HepG2 (cell line): Measurements from ENCODE around the gene PAX4. TPM values are rescaled to one million over a fixed set of nuclear protein-coding genes. Genes with fewer than 3 reads are reported as not detected.

Experiments used
- ARID4A ChIP-seq: sonication (generic); formaldehyde crosslinking; IDR thresholded peaks from 2 replicates; pipeline ENCODE4 v1.5.0; 2020; ENCODE audit warnings: mild to moderate bottlenecking, missing genetic modification reagents, borderline replicate concordance
- BCL6 ChIP-seq: IDR thresholded peaks from 2 replicates; pipeline ENCODE4 v1.6.1; 2016; ENCODE audit warnings: missing genetic modification reagents, missing compliant biosample characterization
- ELF3 ChIP-seq: IDR thresholded peaks from 2 replicates; pipeline ENCODE4 v1.6.1; 2016; ENCODE audit warnings: missing genetic modification reagents, missing compliant biosample characterization
- FOXO4 ChIP-seq: sonication (generic); formaldehyde crosslinking; conservative IDR thresholded peaks from 2 replicates; pipeline ENCODE4 v1.8.1; 2023; ENCODE audit warnings: missing genetic modification reagents
- GATAD1 ChIP-seq: IDR thresholded peaks from 2 replicates; pipeline ENCODE4 v1.6.1; 2016; ENCODE audit warnings: missing genetic modification reagents, missing compliant biosample characterization
- HNRNPH1 ChIP-seq: fragments of 200-400 bp; formaldehyde crosslinking; optimal IDR thresholded peaks from 2 replicates; pipeline ENCODE3; 2017; ENCODE audit warnings: mild to moderate bottlenecking, low read depth, low read length
- IRF9 ChIP-seq: sonication (generic); formaldehyde crosslinking; IDR thresholded peaks from 2 replicates; pipeline ENCODE4 v1.8.0; 2022; ENCODE audit warnings: missing genetic modification reagents, mild to moderate bottlenecking, borderline replicate concordance
- JUNB ChIP-seq: sonication (generic); formaldehyde crosslinking; IDR thresholded peaks from 2 replicates; pipeline ENCODE4 v1.8.0; 2022; ENCODE audit warnings: missing genetic modification reagents, mild to moderate bottlenecking, borderline replicate concordance
- KDM5A ChIP-seq: fragments of 200-600 bp; sonication (generic); IDR thresholded peaks from 2 replicates; pipeline ENCODE4 v1.7.0; 2018; ENCODE audit warnings: antibody characterized with exemption, mild to moderate bottlenecking, low read length, borderline replicate concordance
- NCOA2 ChIP-seq: sonication (generic); formaldehyde crosslinking; IDR thresholded peaks from 2 replicates; pipeline ENCODE4 v1.8.0; 2022; ENCODE audit warnings: inconsistent platforms
- NCOA5 ChIP-seq: sonication (generic); formaldehyde crosslinking; IDR thresholded peaks from 2 replicates; pipeline ENCODE4 v1.4.0; 2020; ENCODE audit warnings: missing genetic modification reagents
- NFIB ChIP-seq: sonication (generic); formaldehyde crosslinking; IDR thresholded peaks from 2 replicates; pipeline ENCODE4 v1.9.0; 2021; ENCODE audit warnings: missing genetic modification reagents, mild to moderate bottlenecking, borderline replicate concordance
- PATZ1 ChIP-seq: sonication (generic); formaldehyde crosslinking; IDR thresholded peaks from 2 replicates; pipeline ENCODE4 v1.4.0; 2020; ENCODE audit warnings: missing genetic modification reagents
- ZMYM3 ChIP-seq: sonication (generic); formaldehyde crosslinking; IDR thresholded peaks from 2 replicates; pipeline ENCODE4 v1.5.1; 2020; ENCODE audit warnings: mild to moderate bottlenecking, missing genetic modification reagents
- ZNF225 ChIP-seq: sonication (generic); formaldehyde crosslinking; IDR thresholded peaks from 2 replicates; pipeline ENCODE4 v1.4.0; 2020; ENCODE audit warnings: mild to moderate bottlenecking, missing genetic modification reagents
- ZNF251 ChIP-seq: sonication (generic); formaldehyde crosslinking; IDR thresholded peaks from 2 replicates; pipeline ENCODE4 v1.9.0; 2021; ENCODE audit warnings: mild to moderate bottlenecking, missing genetic modification reagents
- ZNF652 ChIP-seq: IDR thresholded peaks from 2 replicates; pipeline ENCODE4 v1.6.1; 2016; ENCODE audit warnings: low read depth, borderline replicate concordance
- ZNF75D ChIP-seq: sonication (generic); formaldehyde crosslinking; IDR thresholded peaks from 2 replicates; pipeline ENCODE4 v1.8.1; 2023; ENCODE audit warnings: missing genetic modification reagents, mild to moderate bottlenecking, borderline replicate concordance
- polyA plus RNA-seq, 8 experiments: library from polyadenylated mRNA; depleted of rRNA in 3 of 8; stranded (reverse) in 7 of 8; unstranded in 1 of 8; fragments of >200 nt; fragmentation: Illumina TruSeq in 4 of 8; extraction: Trizol in 4 of 8; gene quantifications; 2 replicates each; pipeline versions ENCODE4 v1.2.1 to v1.2.3, GENCODE V29; 2011 to 2016; ENCODE audit warnings: low read depth in 4 of 8, missing spikeins in 1 of 8, mixed read lengths in 1 of 8; ENCODE audit not compliant: insufficient read depth in 1 of 8
- total RNA-seq, 5 experiments: library from RNA; depleted of rRNA; stranded (reverse); fragments of >200 nt; fragmentation: Illumina TruSeq; extraction: Trizol; gene quantifications; 2 replicates each; pipeline ENCODE4 v1.2.3, GENCODE V29; 2016; ENCODE audit warnings: low read depth in 1 of 5
- TF ChIP-seq, protein P1 (sequence below): IDR thresholded peaks from 2 replicates; pipeline ENCODE4 v1.6.1; 2012; ENCODE audit warnings: low read depth, low read length, improper control_type of control experiment

PAX4 gene
- total and polyA plus RNA-seq, 2 of the 13 experiments (the other 11 are each of a cell fraction or from before 2014, with no cell fraction given) = not detected

- TF ChIP-seq ARID4A = peak; percentile 64; the same call in 1 of the 2 replicates
- TF ChIP-seq ZNF75D (CRISPR knock-in tag) = no peak
- no peak for TF ChIP-seq ZNF251 (CRISPR knock-in tag)
- TF ChIP-seq KDM5A = peak; percentile 55
- TF ChIP-seq JUNB (CRISPR knock-in tag) = no peak
- no peak for TF ChIP-seq ZNF652
- TF ChIP-seq PATZ1 (CRISPR knock-in tag) = 0 out of 2 replicates have a peak, but pooled peaks have one; percentile 28
- TF ChIP-seq NFIB (CRISPR knock-in tag) = no peak
- no peak for TF ChIP-seq FOXO4 (CRISPR knock-in tag)
- TF ChIP-seq HNRNPH1 = no peak
- no peak for TF ChIP-seq NCOA5 (CRISPR knock-in tag)
- no peak for TF ChIP-seq ZMYM3 (CRISPR knock-in tag)
- TF ChIP-seq, protein P1, sequence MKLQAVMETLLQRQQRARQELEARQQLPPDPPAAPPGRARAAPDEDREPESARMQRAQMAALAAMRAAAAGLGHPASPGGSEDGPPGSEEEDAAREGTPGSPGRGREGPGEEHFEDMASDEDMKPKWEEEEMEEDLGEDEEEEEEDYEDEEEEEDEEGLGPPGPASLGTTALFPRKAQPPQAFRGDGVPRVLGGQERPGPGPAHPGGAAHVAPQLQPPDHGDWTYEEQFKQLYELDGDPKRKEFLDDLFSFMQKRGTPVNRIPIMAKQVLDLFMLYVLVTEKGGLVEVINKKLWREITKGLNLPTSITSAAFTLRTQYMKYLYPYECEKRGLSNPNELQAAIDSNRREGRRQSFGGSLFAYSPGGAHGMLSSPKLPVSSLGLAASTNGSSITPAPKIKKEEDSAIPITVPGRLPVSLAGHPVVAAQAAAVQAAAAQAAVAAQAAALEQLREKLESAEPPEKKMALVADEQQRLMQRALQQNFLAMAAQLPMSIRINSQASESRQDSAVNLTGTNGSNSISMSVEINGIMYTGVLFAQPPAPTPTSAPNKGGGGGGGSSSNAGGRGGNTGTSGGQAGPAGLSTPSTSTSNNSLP = no peak
- TF ChIP-seq GATAD1 (CRISPR knock-in tag) = peak; percentile 71
- no peak for TF ChIP-seq IRF9
- TF ChIP-seq ELF3 = no peak
- no peak for TF ChIP-seq NCOA2 (CRISPR knock-in tag)
- no peak for TF ChIP-seq ZNF225
- no peak for TF ChIP-seq BCL6
These were observed 29.1 kb downstream of the PAX4 start (continued) for GRCh38 chr7:127588697-127589482.
